Neural cell (in vitro differentiated cells): ENCODE results near the gene GGA2. TPM values are rescaled to one million over a fixed set of nuclear protein-coding genes. Genes with fewer than 3 reads are reported as not detected.

Source experiments
- H2AFZ ChIP-seq: fragments of 200-600, 300-800 bp; sonication (generic), shearing (Covaris generic); 2 replicates; pipeline ENCODE4 v1.6.0; 2014; ENCODE audit warnings: low read depth, mild to moderate bottlenecking, antibody characterized with exemption, low read length, moderate library complexity
- H3F3A ChIP-seq: fragments of 200-600 bp; shearing (Covaris generic); 2 replicates; pipeline ENCODE4 v1.6.1; 2016; ENCODE audit warnings: mild to moderate bottlenecking, moderate library complexity, mixed read lengths, antibody characterized with exemption, low read length; ENCODE audit not compliant: insufficient read depth, poor library complexity, severe bottlenecking
- H3K27ac ChIP-seq: fragments of 200-600, 300-800 bp; sonication (generic), shearing (Covaris generic); 2 replicates; pipeline ENCODE4 v1.5.1; 2014; ENCODE audit warnings: mild to moderate bottlenecking, low read length, moderate library complexity
- H3K27me3 ChIP-seq: fragments of 300-800, 200-600 bp; sonication (generic), shearing (Covaris generic); 2 replicates; pipeline ENCODE4 v1.6.0; 2014; ENCODE audit warnings: mild to moderate bottlenecking, low read depth, low read length, moderate library complexity; ENCODE audit not compliant: insufficient read depth
- H3K36me3 ChIP-seq: fragments of 300-800, 200-600 bp; sonication (generic), shearing (Covaris generic); 2 replicates; pipeline ENCODE4 v1.5.1; 2014; ENCODE audit warnings: mild to moderate bottlenecking, antibody characterized with exemption, low read length, moderate library complexity; ENCODE audit not compliant: insufficient read depth
- H3K4me2 ChIP-seq: fragments of 300-800, 200-600 bp; sonication (generic), shearing (Covaris generic); 2 replicates; pipeline ENCODE4 v1.6.0; 2014; ENCODE audit warnings: mild to moderate bottlenecking, low read length
- H3K4me3 ChIP-seq: fragments of 300-800, 200-600 bp; sonication (generic), shearing (Covaris generic); 2 replicates; pipeline ENCODE4 v1.5.1; 2014; ENCODE audit warnings: mild to moderate bottlenecking, low read length, moderate library complexity
- H3K79me2 ChIP-seq: fragments of 200-600 bp; shearing (Covaris generic); replicated peaks from 2 replicates; pipeline ENCODE4 v1.6.0; 2014; ENCODE audit warnings: mild to moderate bottlenecking, low read length, moderate library complexity; ENCODE audit not compliant: insufficient read depth
- H3K9ac ChIP-seq: fragments of 300-800, 200-600 bp; sonication (generic), shearing (Covaris generic); 2 replicates; pipeline ENCODE4 v1.6.1; 2016; ENCODE audit warnings: mild to moderate bottlenecking, low read length, mixed read lengths
- H3K9me2 ChIP-seq: fragments of 200-600 bp; shearing (Covaris generic); 2 replicates; pipeline ENCODE4 v1.6.1; 2016; ENCODE audit warnings: mild to moderate bottlenecking, low read length, mixed read lengths; ENCODE audit not compliant: insufficient read depth
- H3K9me3 ChIP-seq: fragments of 200-600, 300-800 bp; sonication (generic), shearing (Covaris generic); 2 replicates; pipeline ENCODE4 v1.6.1; 2016; ENCODE audit warnings: mild to moderate bottlenecking, mixed run types, low read length, moderate library complexity, mixed read lengths
- H4K20me1 ChIP-seq: fragments of 200-600 bp; shearing (Covaris generic); 2 replicates; pipeline ENCODE4 v1.6.1; 2016; ENCODE audit warnings: mild to moderate bottlenecking, mixed run types; ENCODE audit not compliant: insufficient read depth
- CTCF ChIP-seq: fragments of 450-650 bp; IDR thresholded peaks from 2 replicates; pipeline ENCODE4 v1.5.1; 2014; ENCODE audit warnings: antibody characterized with exemption, mild to moderate bottlenecking, moderate library complexity; ENCODE audit not compliant: poor library complexity, severe bottlenecking
- EP300 ChIP-seq: fragments of 450-650 bp; conservative IDR thresholded peaks from 2 replicates; pipeline ENCODE4 v1.6.1; 2014; ENCODE audit warnings: antibody characterized with exemption, mild to moderate bottlenecking, moderate library complexity; ENCODE audit not compliant: poor library complexity, severe bottlenecking
- EZH2 ChIP-seq: fragments of 200-600, 300-800 bp; shearing (Covaris generic), sonication (generic); IDR thresholded peaks from 2 replicates; pipeline ENCODE4 v1.6.1; 2014; ENCODE audit warnings: antibody characterized with exemption, low read length, borderline replicate concordance, mild to moderate bottlenecking; ENCODE audit not compliant: insufficient read depth, poor library complexity, severe bottlenecking
- MXI1 ChIP-seq: fragments of 450-650 bp; conservative IDR thresholded peaks from 2 replicates; pipeline ENCODE4 v1.6.1; 2014; ENCODE audit warnings: antibody characterized with exemption, mild to moderate bottlenecking; ENCODE audit not compliant: poor library complexity, severe bottlenecking
- POLR2AphosphoS5 ChIP-seq: IDR thresholded peaks from 2 replicates; pipeline ENCODE4 v1.6.1; 2012
- RAD21 ChIP-seq: fragments of 450-650 bp; conservative IDR thresholded peaks from 2 replicates; pipeline ENCODE4 v1.6.1; 2014; ENCODE audit warnings: antibody characterized with exemption, mild to moderate bottlenecking, moderate library complexity
- REST ChIP-seq: IDR thresholded peaks from 2 replicates; pipeline ENCODE4 v1.6.1; 2012; ENCODE audit warnings: borderline replicate concordance
- SMC3 ChIP-seq: fragments of 450-650 bp; conservative IDR thresholded peaks from 2 replicates; pipeline ENCODE4 v1.6.1; 2014; ENCODE audit warnings: antibody characterized with exemption, mild to moderate bottlenecking, moderate library complexity; ENCODE audit not compliant: poor library complexity
- TAF1 ChIP-seq: IDR thresholded peaks from 2 replicates; pipeline ENCODE4 v1.6.1; 2012; ENCODE audit warnings: low read depth
- polyA plus RNA-seq: library from polyadenylated mRNA; depleted of rRNA; stranded (reverse); fragments of >200 nt; gene quantifications from 2 replicates; pipeline ENCODE4 v1.2.3, GENCODE V29; 2014

GGA2 gene
- polyA plus RNA-seq, 1 donor from 2014 or later, result 36.8 TPM

- Histone ChIP-seq H3K27me3 (no peaks in the 10 kb centered on the region), H3K79me2 (no peaks in the 10 kb centered on the region), H3K4me3 (no peak overlapping the region), H2AFZ (no peak overlapping the region), H4K20me1 (no peaks in the 10 kb centered on the region), H3K36me3 (no peaks in the 10 kb centered on the region), H3F3A (no peaks in the 10 kb centered on the region), H3K9me3 (no peaks in the 10 kb centered on the region), H3K9me2 (no peaks in the 10 kb centered on the region), H3K4me2 (no peak overlapping the region), H3K27ac (no peak overlapping the region), H3K9ac (no peak overlapping the region)
- no peak for TF ChIP-seq POLR2AphosphoS5
- no peak for TF ChIP-seq EP300
- no peak for TF ChIP-seq TAF1
- TF ChIP-seq MXI1, result no peak
- no peak for TF ChIP-seq CTCF
- TF ChIP-seq EZH2, result no peak
- TF ChIP-seq RAD21, result no peak
- no peak for TF ChIP-seq SMC3
- no peak for TF ChIP-seq REST
These were observed 34.0 kb downstream of the GGA2 start for GRCh38 chr16:23476289-23476688.

- Histone ChIP-seq H3K4me3 (no peak overlapping the region), H3K36me3 (peaks cover 9% of the 10 kb centered on the region), H3K79me2 (no peaks in the 10 kb centered on the region), H3F3A (no peaks in the 10 kb centered on the region), H2AFZ (no peak overlapping the region), H3K27ac (no peak overlapping the region), H3K9ac (no peak overlapping the region), H3K27me3 (no peaks in the 10 kb centered on the region), H3K9me2 (no peaks in the 10 kb centered on the region), H3K4me2 (no peak overlapping the region), H4K20me1 (no peaks in the 10 kb centered on the region), H3K9me3 (no peaks in the 10 kb centered on the region)
- no peak for TF ChIP-seq MXI1
- TF ChIP-seq EZH2, result no peak
- TF ChIP-seq TAF1, result no peak
- no peak for TF ChIP-seq CTCF
- no peak for TF ChIP-seq REST
- no peak for TF ChIP-seq RAD21
- no peak for TF ChIP-seq SMC3
- no peak for TF ChIP-seq POLR2AphosphoS5
- TF ChIP-seq EP300, result no peak
These were observed 40.5 kb downstream of the GGA2 start for GRCh38 chr16:23469814-23470213.
